Thymus (tissue), 11 donors: Measurements from ENCODE around the gene PRSS21. TPM values are rescaled to one million over a fixed set of nuclear protein-coding genes. Genes with fewer than 3 reads are reported as not detected.

Source experiments
- DNase-seq, 9 donors: peaks; one replicate each; pipeline ENCODE4 v3.0.0-alpha.2; 2013; ENCODE audit warnings: low spot score in 9 of 9, low read depth in 6 of 9, missing footprints in 1 of 9
- H3K27ac ChIP-seq, 2 donors: one replicate each; pipeline ENCODE4 v1.5.1; 2013; ENCODE audit warnings: control low read depth in 1 of 2, low read depth in 1 of 2, low read length in 1 of 2, mild to moderate bottlenecking in 1 of 2, moderate library complexity in 1 of 2
- H3K27me3 ChIP-seq, 2 donors: one replicate each; pipeline ENCODE4 v1.5.1; 2013; ENCODE audit warnings: low read length in 1 of 2; ENCODE audit not compliant: control insufficient read depth in 2 of 2, insufficient read depth in 1 of 2
- H3K36me3 ChIP-seq, 2 donors: one replicate each; pipeline ENCODE4 v1.5.1; 2013; ENCODE audit warnings: low read length in 1 of 2, mild to moderate bottlenecking in 1 of 2, moderate library complexity in 1 of 2; ENCODE audit not compliant: control insufficient read depth in 2 of 2, insufficient read depth in 2 of 2
- H3K4me1 ChIP-seq, 2 donors: one replicate each; pipeline ENCODE4 v1.5.1; 2013; ENCODE audit warnings: low read length in 2 of 2; ENCODE audit not compliant: control insufficient read depth in 2 of 2, insufficient read depth in 2 of 2
- H3K4me3 ChIP-seq, 2 donors: one replicate each; pipeline ENCODE4 v1.5.1; 2013; ENCODE audit warnings: low read length in 2 of 2, control low read depth in 1 of 2, mild to moderate bottlenecking in 1 of 2
- H3K9me3 ChIP-seq, 2 donors: one replicate each; pipeline ENCODE4 v1.5.1; 2013; ENCODE audit warnings: low read length in 1 of 2, mild to moderate bottlenecking in 1 of 2; ENCODE audit not compliant: control insufficient read depth in 2 of 2, insufficient read depth in 1 of 2
- WGBS: extraction: QIAGEN DNeasy Blood & Tissue Kit; methylation state at CpG from one replicate; pipeline ENCODE4 v1.1.7; 2013; 5-methylcytosine and 5-hydroxymethylcytosine counted together
- polyA plus RNA-seq: library from polyadenylated mRNA; stranded (reverse); fragments of 200-250 nt; gene quantifications from one replicate; pipeline ENCODE4 v1.2.3, GENCODE V29; 2013
- total RNA-seq: library from RNA; stranded (reverse); fragments of 120-200 nt; gene quantifications from one replicate; pipeline ENCODE4 v1.2.4, GENCODE V29; 2013
- donor health status: healthy.

The PRSS21 gene
- total and polyA plus RNA-seq, 2 donors = 0.68 to 1.2 TPM

DNA sequence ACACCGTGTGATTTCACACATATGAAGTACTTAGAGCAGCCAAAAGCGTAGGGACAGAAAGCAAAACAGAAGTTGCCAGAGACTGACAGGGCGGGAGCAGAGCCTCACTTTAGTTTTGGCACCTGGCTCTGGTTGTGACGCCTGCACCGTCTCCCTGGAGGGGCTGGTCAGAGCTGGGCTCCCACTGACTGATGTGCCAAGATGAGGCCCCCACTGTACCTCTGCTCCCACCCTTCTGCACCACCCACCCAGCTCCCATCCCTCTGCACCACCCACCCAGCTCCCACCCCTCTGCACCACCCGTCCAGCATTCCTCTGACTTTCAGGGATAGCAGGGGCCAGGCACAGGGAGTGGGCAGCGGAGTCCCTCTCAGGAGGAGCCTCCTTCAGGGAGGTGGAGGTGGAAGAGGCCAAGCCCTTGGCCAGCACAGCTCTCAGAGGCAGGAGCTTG lies 3.2 kb upstream of the PRSS21 start:
- DNase-seq = no peak
- H3K27me3 ChIP-seq = peaks cover 0 to 12% of the 10 kb centered on the region in 2 donors
- WGBS = 87% methylated on average over 7 of the region's 7 CpGs

DNA sequence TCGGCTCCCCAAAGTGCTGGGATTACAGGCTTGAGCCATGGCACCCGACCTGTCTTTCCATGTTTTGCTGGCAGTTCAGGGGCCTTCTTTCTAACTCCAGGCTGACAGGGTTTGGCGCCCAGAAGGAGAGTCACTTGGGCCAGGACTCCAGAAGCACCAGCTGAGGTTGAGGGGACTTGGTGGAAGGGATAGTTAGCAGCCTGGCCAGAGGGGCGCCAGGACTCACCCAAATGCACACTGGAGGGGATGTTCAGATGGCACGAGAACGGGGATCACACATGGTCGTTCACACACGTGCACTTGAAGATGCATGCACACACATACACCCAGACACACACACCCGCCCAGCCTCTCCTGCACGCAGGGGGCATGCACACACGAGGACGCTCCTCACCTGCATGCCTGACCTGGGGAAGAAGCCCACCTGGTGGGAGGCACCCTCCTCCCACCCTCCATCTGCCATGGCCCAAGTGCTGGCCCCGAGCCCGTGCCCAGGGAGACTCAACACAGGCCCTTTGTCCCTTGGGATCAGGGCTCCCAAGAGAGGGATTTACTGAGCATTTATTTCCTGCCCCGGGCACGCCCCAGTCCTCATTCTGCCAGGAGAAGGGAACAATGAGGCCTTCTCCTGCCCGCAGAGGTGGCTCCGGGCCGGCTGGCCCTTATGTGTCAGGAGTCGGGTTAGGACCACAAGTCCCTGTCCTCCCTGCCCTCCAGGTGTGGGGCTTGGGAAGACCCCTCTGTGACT lies 2.3 kb upstream of the PRSS21 start:
- Histone ChIP-seq H3K27me3 (peaks cover 3 to 12% of the 10 kb centered on the region in 2 donors), H3K4me3 (no peak overlapping the region), H3K27ac (no peak overlapping the region), H3K4me1 (no peaks in the 10 kb centered on the region), H3K9me3 (no peaks in the 10 kb centered on the region), H3K36me3 (no peaks in the 10 kb centered on the region)
- DNase-seq = no peak
- WGBS = 96% methylated on average over 20 of the region's 20 CpGs

More for the DNA sequence above, 3.2 kb upstream of the PRSS21 start:
- no peaks in the 10 kb centered on the region for H3K9me3 ChIP-seq
- no peak overlapping the region for H3K27ac ChIP-seq
- H3K4me3 ChIP-seq = no peak overlapping the region
- H3K36me3 ChIP-seq = no peaks in the 10 kb centered on the region
- no peaks in the 10 kb centered on the region for H3K4me1 ChIP-seq

DNA sequence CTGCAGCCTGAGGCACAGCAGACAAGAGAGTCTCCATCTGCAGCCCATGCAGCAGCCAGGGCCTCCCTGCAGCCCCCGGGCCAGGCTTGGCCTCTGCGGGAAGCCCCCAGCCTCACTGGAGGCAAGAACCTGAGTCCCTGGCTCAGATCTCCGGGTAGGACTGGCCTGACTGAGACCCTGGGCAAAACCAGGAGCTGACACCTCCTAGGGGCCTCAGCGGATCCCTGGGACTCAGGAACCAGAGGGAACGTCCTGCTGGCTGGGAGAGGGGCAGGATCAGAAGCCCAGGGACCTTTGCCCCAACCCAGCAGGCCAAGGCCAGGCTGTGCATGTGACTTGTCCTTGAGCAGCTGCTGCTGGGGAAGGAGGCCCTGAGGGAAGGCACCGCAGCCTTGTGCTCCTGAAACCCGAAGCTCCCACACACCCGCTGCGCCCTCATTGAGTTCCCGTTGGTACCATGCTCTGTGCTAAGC lies 1.7 kb upstream of the PRSS21 start:
- Histone ChIP-seq H3K36me3 (no peaks in the 10 kb centered on the region), H3K4me1 (no peaks in the 10 kb centered on the region), H3K4me3 (no peak overlapping the region), H3K27ac (no peak overlapping the region), H3K9me3 (no peaks in the 10 kb centered on the region), H3K27me3 (peaks cover 3 to 16% of the 10 kb centered on the region in 2 donors)
- DNase-seq = no peak
- WGBS = 94% methylated on average over 10 of the region's 10 CpGs

DNA sequence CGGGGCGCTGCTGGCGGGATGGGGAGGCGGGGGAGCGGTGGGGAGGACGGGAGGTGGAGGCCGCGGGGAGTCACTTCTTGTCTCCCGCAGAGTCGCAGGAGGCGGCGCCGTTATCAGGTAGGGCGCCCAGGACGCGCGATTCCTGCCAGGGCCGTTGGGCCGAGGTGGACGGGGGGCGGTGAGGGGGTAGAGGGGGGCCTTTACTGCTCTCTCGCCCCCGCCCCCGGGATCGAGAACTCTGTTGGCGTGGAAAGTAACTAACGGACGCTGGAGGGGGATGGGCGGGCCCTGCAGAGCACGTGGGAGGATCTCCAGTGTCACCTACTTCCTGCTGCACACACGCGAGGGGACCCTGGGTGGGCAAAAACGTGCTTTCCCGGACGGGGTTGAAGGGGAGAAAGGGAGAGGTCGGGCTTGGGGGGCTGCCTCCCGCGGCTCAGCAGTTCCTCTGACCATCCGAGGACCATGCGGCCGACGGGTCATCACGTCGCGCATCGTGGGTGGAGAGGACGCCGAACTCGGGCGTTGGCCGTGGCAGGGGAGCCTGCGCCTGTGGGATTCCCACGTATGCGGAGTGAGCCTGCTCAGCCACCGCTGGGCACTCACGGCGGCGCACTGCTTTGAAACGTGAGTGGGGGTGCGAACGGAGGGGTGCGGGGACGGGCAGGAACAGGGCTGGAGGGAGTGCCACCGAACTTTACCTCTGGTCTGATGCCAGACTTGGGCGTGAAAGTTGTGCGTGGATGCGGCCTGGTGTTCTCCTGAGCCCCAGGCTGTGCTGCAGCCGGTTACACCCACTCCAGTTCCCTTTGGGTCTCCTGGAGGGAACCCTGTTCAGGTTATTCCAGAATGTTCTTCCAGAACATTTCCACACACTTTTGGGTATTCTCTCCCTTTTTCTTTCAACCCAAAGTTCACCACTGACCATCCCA lies 569 bp downstream of the PRSS21 start:
- Histone ChIP-seq H3K4me3 (no peak overlapping the region), H3K27me3 (peaks cover 3 to 12% of the 10 kb centered on the region in 2 donors), H3K9me3 (no peaks in the 10 kb centered on the region), H3K36me3 (no peaks in the 10 kb centered on the region), H3K4me1 (no peaks in the 10 kb centered on the region), H3K27ac (no peak overlapping the region)
- 88% methylated on average over 68 of the region's 68 CpGs for WGBS
- no peak for DNase-seq

DNA sequence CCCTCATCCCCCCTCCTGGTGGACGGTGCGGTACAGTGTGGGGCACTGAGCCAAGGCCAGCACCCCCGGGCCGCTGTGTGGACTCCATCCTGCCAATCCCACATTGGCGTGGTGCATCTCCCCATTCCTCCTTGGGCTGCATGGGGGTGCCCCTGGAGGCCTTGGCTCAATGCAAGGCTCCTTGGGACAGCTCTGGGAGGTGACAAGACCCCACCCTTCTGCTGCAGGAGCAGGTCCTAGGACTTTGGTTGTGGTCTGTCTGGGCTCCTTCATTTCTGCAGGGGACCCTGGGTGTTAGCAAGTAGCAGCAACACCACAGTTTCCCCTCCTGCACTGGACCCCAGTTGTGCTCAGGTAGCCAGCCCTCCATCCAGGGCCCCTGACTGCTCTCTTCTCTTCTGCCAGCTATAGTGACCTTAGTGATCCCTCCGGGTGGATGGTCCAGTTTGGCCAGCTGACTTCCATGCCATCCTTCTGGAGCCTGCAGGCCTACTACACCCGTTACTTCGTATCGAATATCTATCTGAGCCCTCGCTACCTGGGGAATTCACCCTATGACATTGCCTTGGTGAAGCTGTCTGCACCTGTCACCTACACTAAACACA lies 1.3 kb downstream of the PRSS21 start:
- Histone ChIP-seq H3K36me3 (no peaks in the 10 kb centered on the region), H3K27ac (no peak overlapping the region), H3K9me3 (no peaks in the 10 kb centered on the region), H3K4me3 (no peak overlapping the region), H3K4me1 (no peaks in the 10 kb centered on the region), H3K27me3 (peaks cover 3 to 12% of the 10 kb centered on the region in 2 donors)
- no peak for DNase-seq
- WGBS = 95% methylated on average over 10 of the region's 10 CpGs

DNA sequence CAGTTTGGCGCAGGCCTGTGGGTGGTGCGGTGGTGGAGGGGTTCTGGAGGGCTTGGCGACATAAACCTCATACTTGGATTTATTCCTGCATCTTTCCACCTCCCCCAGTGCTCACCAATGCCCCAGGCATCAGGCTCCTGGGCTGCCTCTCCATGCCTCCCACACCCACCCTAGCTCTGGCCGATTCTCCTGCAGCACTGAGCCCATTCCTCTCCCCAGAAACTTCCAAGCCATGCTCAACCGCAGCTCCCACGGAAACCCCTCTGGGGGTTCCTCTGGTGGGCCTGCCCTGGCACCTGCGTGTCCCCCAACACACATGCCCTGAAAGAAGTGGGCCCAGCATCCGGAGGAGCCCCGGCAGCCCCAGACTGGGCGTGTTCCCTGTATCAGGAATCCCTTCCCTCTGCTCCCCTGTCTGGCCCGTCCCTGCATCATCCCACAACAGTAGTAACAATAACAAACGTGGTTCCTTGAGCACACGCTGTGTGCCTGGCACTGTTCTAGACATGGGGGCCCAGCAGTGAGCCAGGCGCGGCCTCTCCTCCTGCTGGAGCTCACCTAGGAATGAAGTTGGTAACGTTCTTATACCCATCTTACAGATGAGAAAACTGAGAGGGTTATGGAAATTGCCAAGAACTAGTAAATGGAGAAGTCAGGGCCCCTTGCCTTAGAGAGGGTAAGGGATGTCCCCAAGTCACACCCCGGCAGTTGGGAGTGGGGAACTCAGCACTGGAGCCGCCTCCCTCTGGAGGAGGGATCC lies 2.3 kb downstream of the PRSS21 start:
- Histone ChIP-seq H3K36me3 (no peaks in the 10 kb centered on the region), H3K27me3 (peaks cover 3 to 12% of the 10 kb centered on the region in 2 donors), H3K4me3 (no peak overlapping the region), H3K9me3 (no peaks in the 10 kb centered on the region), H3K4me1 (no peaks in the 10 kb centered on the region), H3K27ac (no peak overlapping the region)
- WGBS = 94% methylated on average over 18 of the region's 18 CpGs
- no peak for DNase-seq

DNA sequence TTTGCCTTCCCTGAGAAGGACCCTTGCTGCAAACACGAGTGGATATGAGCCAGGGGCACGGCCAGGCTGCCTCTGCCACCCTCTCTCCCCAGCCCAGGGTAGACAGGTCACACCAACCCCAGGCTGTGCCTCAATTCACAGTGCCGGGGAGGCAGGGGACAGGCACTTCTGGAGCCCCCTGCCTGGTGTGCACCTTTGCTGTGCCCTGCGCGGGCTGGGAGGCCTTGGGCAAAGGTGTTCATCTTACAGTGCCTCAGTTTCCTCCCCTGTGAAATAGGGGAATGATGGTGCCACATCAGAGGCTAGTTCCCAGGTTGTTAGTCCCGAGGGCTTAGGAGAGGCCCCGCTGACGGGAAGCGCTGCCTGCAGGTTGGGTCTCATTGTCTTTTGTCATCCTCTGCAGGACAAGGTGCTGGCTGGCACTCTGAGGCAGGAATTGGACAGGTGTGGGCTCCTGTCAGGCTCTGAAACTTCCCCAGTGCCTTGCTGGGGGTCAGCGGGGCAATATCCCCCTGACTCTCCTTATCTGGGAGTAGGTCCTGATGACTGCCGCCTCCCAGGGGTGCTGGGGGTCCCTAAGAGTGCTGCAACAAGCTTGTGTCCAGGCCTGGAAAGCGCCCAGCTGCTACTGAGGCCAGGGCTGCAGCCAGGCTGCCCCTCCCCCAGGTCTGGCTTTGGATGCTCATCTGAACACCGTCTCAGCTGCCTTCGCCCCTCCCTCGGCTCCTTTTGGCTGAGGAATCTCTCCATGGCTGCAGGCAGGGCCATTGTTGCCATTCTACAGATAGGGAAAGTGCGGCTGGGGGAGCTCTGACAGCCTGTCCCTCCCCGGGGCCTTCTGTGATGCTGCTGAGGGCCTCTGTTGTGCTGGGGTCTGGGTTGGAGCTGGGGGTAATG lies 3.1 kb downstream of the PRSS21 start:
- no peak for DNase-seq
- H3K27me3 ChIP-seq = peaks cover 3 to 13% of the 10 kb centered on the region in 2 donors
- H3K36me3 ChIP-seq = no peaks in the 10 kb centered on the region
- 87% methylated on average over 17 of the region's 17 CpGs for WGBS
- no peaks in the 10 kb centered on the region for H3K9me3 ChIP-seq
- no peaks in the 10 kb centered on the region for H3K4me1 ChIP-seq
- H3K27ac ChIP-seq = no peak overlapping the region
- H3K4me3 ChIP-seq = no peak overlapping the region
